ENCODE results near the gene MTMR4.
"Not testable (repeated sequence)": the region's sequence is repeated elsewhere in the genome, so short reads cannot be mapped to it uniquely, and the experiment has no call there.

Gene MTMR4

GRCh38 chr17:58510075-58510474, 4.4 kb downstream of the MTMR4 start:
- DNase-seq (ENCODE audit: low read depth): no peak
- TF ChIP-seq CTCF (conservative IDR thresholded peaks at IDR 0.05; ENCODE audit: control insufficient read depth, insufficient read depth, low read depth, low read length): no peak
- H3K4me3 ChIP-seq (ENCODE audit: control insufficient read depth, low read depth, low read length): no peak overlapping the region

GRCh38 chr17:58508341-58509067, 5.9 kb downstream of the MTMR4 start:
- no peak for DNase-seq (ENCODE audit: low read depth)
- TF ChIP-seq CTCF (conservative IDR thresholded peaks at IDR 0.05; ENCODE audit: control insufficient read depth, insufficient read depth, low read depth, low read length): no peak
- no peak overlapping the region for H3K4me3 ChIP-seq (ENCODE audit: control insufficient read depth, low read depth, low read length)

GRCh38 chr17:58507123-58507634, 7.3 kb downstream of the MTMR4 start:
- no peak overlapping the region for H3K4me3 ChIP-seq (ENCODE audit: control insufficient read depth, low read depth, low read length)
- peak; percentile 47 for DNase-seq (ENCODE audit: low read depth)
- no peak for TF ChIP-seq CTCF (conservative IDR thresholded peaks at IDR 0.05; ENCODE audit: control insufficient read depth, insufficient read depth, low read depth, low read length)

GRCh38 chr17:58506354-58507080, 7.9 kb downstream of the MTMR4 start:
- no peak for TF ChIP-seq CTCF (conservative IDR thresholded peaks at IDR 0.05; ENCODE audit: control insufficient read depth, insufficient read depth, low read depth, low read length)
- DNase-seq (ENCODE audit: low read depth): no peak
- H3K4me3 ChIP-seq (ENCODE audit: control insufficient read depth, low read depth, low read length): no peak overlapping the region

- H3K4me3 ChIP-seq (ENCODE audit: control insufficient read depth, low read depth, low read length): no peak overlapping the region
- TF ChIP-seq CTCF (conservative IDR thresholded peaks at IDR 0.05; ENCODE audit: control insufficient read depth, insufficient read depth, low read depth, low read length): no peak
- no peak for DNase-seq (ENCODE audit: low read depth)
These were observed 9.5 kb downstream of the MTMR4 start for GRCh38 chr17:58504826-58505351.

- no peak overlapping the region for H3K4me3 ChIP-seq (ENCODE audit: control insufficient read depth, low read depth, low read length)
- DNase-seq (ENCODE audit: low read depth): no peak
- no peak for TF ChIP-seq CTCF (conservative IDR thresholded peaks at IDR 0.05; ENCODE audit: control insufficient read depth, insufficient read depth, low read depth, low read length)
These were observed 10.6 kb downstream of the MTMR4 start for GRCh38 chr17:58503866-58504265.

GRCh38 chr17:58503134-58503533, 11.3 kb downstream of the MTMR4 start:
- not testable (repeated sequence) for H3K4me3 ChIP-seq (ENCODE audit: control insufficient read depth, low read depth, low read length); DNase-seq (ENCODE audit: low read depth)
